ENCODE measurements around the gene GNPTG. TPM values are rescaled to one million over a fixed set of nuclear protein-coding genes. Genes with fewer than 3 reads are reported as not detected.

Gene GNPTG
- polyA plus RNA-seq, 1 of the 3 experiments (the other 2 are of a cell fraction) = 113 TPM

DNA sequence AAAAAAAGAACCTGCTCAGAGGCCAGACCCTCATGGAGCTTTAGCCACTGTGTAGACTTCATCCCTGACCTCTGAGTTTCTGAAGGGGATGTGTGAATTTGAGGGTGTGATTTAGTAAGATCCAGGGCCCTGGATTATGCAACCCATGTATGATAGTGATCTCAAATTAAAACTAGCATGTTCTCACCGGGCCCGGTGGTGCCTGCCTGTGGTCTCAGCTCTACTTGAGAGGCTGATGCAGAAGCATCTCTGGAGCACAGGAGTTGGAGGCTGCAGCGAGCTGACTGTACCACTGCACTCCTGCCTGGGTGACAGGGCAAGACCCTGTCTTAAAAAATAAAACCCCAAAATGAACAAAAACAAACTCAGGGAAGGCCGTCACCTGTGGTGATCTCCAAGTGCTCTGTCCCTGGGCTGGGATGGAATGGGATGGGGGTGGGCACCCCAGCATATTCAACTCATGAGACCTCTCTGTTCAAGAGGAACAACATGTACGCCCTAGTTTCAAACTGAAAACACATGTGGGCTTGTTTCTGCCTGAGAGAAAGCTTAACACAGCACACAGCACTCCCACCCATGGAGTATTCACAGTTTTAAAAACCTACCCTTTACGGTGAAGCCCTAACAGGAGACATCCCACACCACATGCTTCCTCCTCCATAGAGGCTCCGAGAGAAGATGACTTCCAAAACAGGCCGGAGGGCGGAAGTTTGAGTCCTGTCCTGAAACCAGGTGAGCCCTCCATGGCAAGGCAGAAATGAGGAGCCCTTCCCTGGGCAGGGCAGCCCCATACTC is 30.1 kb downstream of the GNPTG start:
- no peak overlapping the region for H3K9ac ChIP-seq
- H3K4me1 ChIP-seq (ENCODE audit: control insufficient read depth in 1 of 2, insufficient read depth in 2 of 2, low read depth in 1 of 2, low read length in 1 of 2) = peaks cover 9 to 12% of the 10 kb centered on the region in 2 experiments; a peak in 3 of 4 replicates
- H3K4me3 ChIP-seq (ENCODE audit: low read depth in 2 of 2, low read length in 1 of 2) = no peak overlapping the region
- no peak overlapping the region for H2AFZ ChIP-seq (ENCODE audit: low read depth)
- H3K9me2 ChIP-seq = no peaks in the 10 kb centered on the region
- H4K20me1 ChIP-seq (ENCODE audit: insufficient read depth) = no peaks in the 10 kb centered on the region
- H3K36me3 ChIP-seq (replicated peaks in 1 of 2; ENCODE audit: control insufficient read depth in 1 of 2, insufficient read depth in 2 of 2, low read length in 1 of 2) = peaks cover 0 to 3% of the 10 kb centered on the region in 2 experiments
- H3F3A ChIP-seq (replicated peaks; ENCODE audit: insufficient read depth) = peaks cover 10% of the 10 kb centered on the region
- H3K27me3 ChIP-seq (ENCODE audit: insufficient read depth) = no peaks in the 10 kb centered on the region
- no peaks in the 10 kb centered on the region for H3K9me3 ChIP-seq
- no peak overlapping the region for H3K4me2 ChIP-seq
- ChIA-PET CTCF (interaction anchor here (1.2 kb wide), 1 partner anchor 18 kb away, joined by 5 read pairs; no protein-coding TSS in a partner anchor), POLR2A (no interaction called here)
- WGBS (ENCODE audit: low lambda C conversion rate) = 84% methylated on average over 9 of the region's 9 CpGs
- no peak overlapping the region for H3K27ac ChIP-seq (ENCODE audit: low read depth in 2 of 2, low read length in 1 of 2)
- DNase-seq = no peak
- TF ChIP-seq POLR2AphosphoS5 (IDR thresholded peaks at IDR 0.05; ENCODE audit: low read depth, low read length) = no peak
- H3K79me2 ChIP-seq (ENCODE audit: insufficient read depth) = peaks cover 9% of the 10 kb centered on the region; the same call in 1 of the 2 replicates

DNA sequence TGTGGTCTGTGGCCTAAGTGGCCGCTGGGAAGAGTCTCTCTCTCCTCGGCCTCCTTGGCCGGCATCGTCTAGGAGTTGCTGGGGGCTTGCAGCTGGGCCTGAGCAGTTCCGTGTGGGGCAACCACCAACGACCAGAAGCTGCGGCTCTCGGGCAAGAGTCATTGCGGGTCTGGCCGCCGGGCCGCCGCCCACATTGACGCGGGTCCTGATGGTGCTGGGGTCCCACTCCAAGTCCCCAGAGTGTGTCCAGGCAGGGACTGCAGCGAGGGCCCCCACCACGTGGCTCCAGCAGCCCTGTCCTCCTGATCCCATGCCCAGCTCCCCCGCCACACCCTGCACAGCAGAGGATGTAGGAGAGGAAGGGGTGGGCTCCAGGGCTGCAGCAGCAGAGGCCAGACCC is 31.8 kb downstream of the GNPTG start:
- H3K9me3 ChIP-seq = no peaks in the 10 kb centered on the region
- H4K20me1 ChIP-seq (ENCODE audit: insufficient read depth) = no peaks in the 10 kb centered on the region
- no peak overlapping the region for H3K4me2 ChIP-seq
- no peaks in the 10 kb centered on the region for H3K9me2 ChIP-seq
- no peak overlapping the region for H3K4me3 ChIP-seq (ENCODE audit: low read depth in 2 of 2, low read length in 1 of 2)
- H3K79me2 ChIP-seq (ENCODE audit: insufficient read depth) = peaks cover 6% of the 10 kb centered on the region; the same call in 1 of the 2 replicates
- H3F3A ChIP-seq (replicated peaks; ENCODE audit: insufficient read depth) = peaks cover 10% of the 10 kb centered on the region
- no peak overlapping the region for H2AFZ ChIP-seq (ENCODE audit: low read depth)
- no peaks in the 10 kb centered on the region for H3K27me3 ChIP-seq (ENCODE audit: insufficient read depth)
- no peak for DNase-seq
- peaks cover 0 to 3% of the 10 kb centered on the region in 2 experiments for H3K36me3 ChIP-seq (replicated peaks in 1 of 2; ENCODE audit: control insufficient read depth in 1 of 2, insufficient read depth in 2 of 2, low read length in 1 of 2)
- H3K4me1 ChIP-seq (ENCODE audit: control insufficient read depth in 1 of 2, insufficient read depth in 2 of 2, low read depth in 1 of 2, low read length in 1 of 2) = peaks cover 2 to 11% of the 10 kb centered on the region in 2 experiments; a peak in 2 of 4 replicates
- TF ChIP-seq, protein P1, sequence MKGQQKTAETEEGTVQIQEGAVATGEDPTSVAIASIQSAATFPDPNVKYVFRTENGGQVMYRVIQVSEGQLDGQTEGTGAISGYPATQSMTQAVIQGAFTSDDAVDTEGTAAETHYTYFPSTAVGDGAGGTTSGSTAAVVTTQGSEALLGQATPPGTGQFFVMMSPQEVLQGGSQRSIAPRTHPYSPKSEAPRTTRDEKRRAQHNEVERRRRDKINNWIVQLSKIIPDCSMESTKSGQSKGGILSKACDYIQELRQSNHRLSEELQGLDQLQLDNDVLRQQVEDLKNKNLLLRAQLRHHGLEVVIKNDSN (IDR thresholded peaks at IDR 0.05; ENCODE audit: borderline replicate concordance, low read depth) = no peak
- no peak for TF ChIP-seq MXI1 (IDR thresholded peaks at IDR 0.05; ENCODE audit: low read depth, low read length)
- ChIA-PET POLR2A (no interaction called here), CTCF (no interaction called here)
- WGBS (ENCODE audit: low lambda C conversion rate) = 80% methylated on average over 1 of the region's 18 CpGs
- H3K9ac ChIP-seq = no peak overlapping the region
- no peak overlapping the region for H3K27ac ChIP-seq (ENCODE audit: low read depth in 2 of 2, low read length in 1 of 2)

DNA sequence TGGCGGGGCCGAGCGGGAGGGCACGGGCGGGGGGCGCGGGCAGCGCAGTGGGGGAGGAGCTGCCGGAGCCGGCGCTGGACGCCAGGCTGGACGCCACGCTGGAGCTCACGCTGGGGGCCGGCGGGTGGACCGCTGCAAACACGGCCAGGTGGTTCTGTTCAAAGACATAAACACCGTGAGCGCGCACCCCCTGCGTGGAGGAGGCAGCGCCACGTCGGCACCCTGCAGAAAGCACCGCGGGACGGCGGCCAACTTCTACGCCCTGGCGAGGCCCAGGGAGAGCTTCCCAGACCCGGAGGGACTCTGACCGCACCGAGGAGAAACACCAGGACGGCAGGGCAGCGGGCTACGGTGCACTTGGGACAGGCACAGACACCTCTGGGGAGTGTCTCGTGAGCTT is 33.5 kb downstream of the GNPTG start:
- H4K20me1 ChIP-seq (ENCODE audit: insufficient read depth) = no peaks in the 10 kb centered on the region
- no peak overlapping the region for H3K9ac ChIP-seq
- CTCF ChIA-PET = no interaction called here
- POLR2A ChIA-PET = no interaction called here
- H3F3A ChIP-seq (replicated peaks; ENCODE audit: insufficient read depth) = peaks cover 10% of the 10 kb centered on the region
- H3K4me2 ChIP-seq = no peak overlapping the region
- no peaks in the 10 kb centered on the region for H3K27me3 ChIP-seq (ENCODE audit: insufficient read depth)
- no peak overlapping the region for H3K4me3 ChIP-seq (ENCODE audit: low read depth in 2 of 2, low read length in 1 of 2)
- 97% methylated on average over 15 of the region's 39 CpGs for WGBS (ENCODE audit: low lambda C conversion rate)
- no peaks in the 10 kb centered on the region for H3K9me2 ChIP-seq
- H3K9me3 ChIP-seq = no peaks in the 10 kb centered on the region
- H3K4me1 ChIP-seq (ENCODE audit: control insufficient read depth in 1 of 2, insufficient read depth in 2 of 2, low read depth in 1 of 2, low read length in 1 of 2) = no peaks in the 10 kb centered on the region; a peak in 1 of 4 replicates
- H2AFZ ChIP-seq (ENCODE audit: low read depth) = no peak overlapping the region
- no peak for DNase-seq
- no peak overlapping the region for H3K27ac ChIP-seq (ENCODE audit: low read depth in 2 of 2, low read length in 1 of 2)
- H3K79me2 ChIP-seq (ENCODE audit: insufficient read depth) = no peaks in the 10 kb centered on the region
- peaks cover 0 to 3% of the 10 kb centered on the region in 2 experiments for H3K36me3 ChIP-seq (replicated peaks in 1 of 2; ENCODE audit: control insufficient read depth in 1 of 2, insufficient read depth in 2 of 2, low read length in 1 of 2)
- TF ChIP-seq FOXJ3 (CRISPR knock-in tag; IDR thresholded peaks at IDR 0.05) = no peak
- no peak for TF ChIP-seq FOXM1 (IDR thresholded peaks at IDR 0.05; ENCODE audit: low read depth)
- no peak for TF ChIP-seq POLR2AphosphoS5 (IDR thresholded peaks at IDR 0.05; ENCODE audit: low read depth, low read length)
- no peak for TF ChIP-seq JUND (IDR thresholded peaks at IDR 0.05)
- no peak for TF ChIP-seq RCOR1 (IDR thresholded peaks at IDR 0.05; ENCODE audit: low read length)
- TF ChIP-seq SIN3A (IDR thresholded peaks at IDR 0.05; ENCODE audit: borderline replicate concordance, low read depth, low read length) = no peak
- TF ChIP-seq, protein P2, sequence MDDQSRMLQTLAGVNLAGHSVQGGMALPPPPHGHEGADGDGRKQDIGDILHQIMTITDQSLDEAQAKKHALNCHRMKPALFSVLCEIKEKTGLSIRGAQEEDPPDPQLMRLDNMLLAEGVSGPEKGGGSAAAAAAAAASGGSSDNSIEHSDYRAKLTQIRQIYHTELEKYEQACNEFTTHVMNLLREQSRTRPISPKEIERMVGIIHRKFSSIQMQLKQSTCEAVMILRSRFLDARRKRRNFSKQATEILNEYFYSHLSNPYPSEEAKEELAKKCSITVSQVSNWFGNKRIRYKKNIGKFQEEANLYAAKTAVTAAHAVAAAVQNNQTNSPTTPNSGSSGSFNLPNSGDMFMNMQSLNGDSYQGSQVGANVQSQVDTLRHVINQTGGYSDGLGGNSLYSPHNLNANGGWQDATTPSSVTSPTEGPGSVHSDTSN (IDR thresholded peaks at IDR 0.05) = no peak
- TF ChIP-seq, protein P3, sequence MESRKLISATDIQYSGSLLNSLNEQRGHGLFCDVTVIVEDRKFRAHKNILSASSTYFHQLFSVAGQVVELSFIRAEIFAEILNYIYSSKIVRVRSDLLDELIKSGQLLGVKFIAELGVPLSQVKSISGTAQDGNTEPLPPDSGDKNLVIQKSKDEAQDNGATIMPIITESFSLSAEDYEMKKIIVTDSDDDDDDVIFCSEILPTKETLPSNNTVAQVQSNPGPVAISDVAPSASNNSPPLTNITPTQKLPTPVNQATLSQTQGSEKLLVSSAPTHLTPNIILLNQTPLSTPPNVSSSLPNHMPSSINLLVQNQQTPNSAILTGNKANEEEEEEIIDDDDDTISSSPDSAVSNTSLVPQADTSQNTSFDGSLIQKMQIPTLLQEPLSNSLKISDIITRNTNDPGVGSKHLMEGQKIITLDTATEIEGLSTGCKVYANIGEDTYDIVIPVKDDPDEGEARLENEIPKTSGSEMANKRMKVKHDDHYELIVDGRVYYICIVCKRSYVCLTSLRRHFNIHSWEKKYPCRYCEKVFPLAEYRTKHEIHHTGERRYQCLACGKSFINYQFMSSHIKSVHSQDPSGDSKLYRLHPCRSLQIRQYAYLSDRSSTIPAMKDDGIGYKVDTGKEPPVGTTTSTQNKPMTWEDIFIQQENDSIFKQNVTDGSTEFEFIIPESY (IDR thresholded peaks at IDR 0.05; ENCODE audit: borderline replicate concordance, low read depth) = no peak
- TF ChIP-seq EP300 (IDR thresholded peaks at IDR 0.05; ENCODE audit: borderline replicate concordance in 1 of 2, low read depth in 1 of 2, low read length in 1 of 2) = no peak
- no peak for TF ChIP-seq USF2 (IDR thresholded peaks at IDR 0.05; ENCODE audit: borderline replicate concordance, low read depth, low read length)
- TF ChIP-seq CTCF (IDR thresholded peaks at IDR 0.05) = no peak
